GM19438 (cell line): ENCODE results near the gene SWI5.

Source experiments
- ATAC-seq: cut with Tn5 transposase; IDR thresholded peaks from one replicate; pipeline ENCODE4 v1.9.1; 2021; ENCODE audit warnings: low read depth; ENCODE audit not compliant: unreplicated experiment

SWI5 gene

GRCh38 chr9:128250839-128251731 is 25.0 kb upstream of the SWI5 start:
- ATAC-seq = no peak

- no peak for ATAC-seq
Observed at GRCh38 chr9:128251732-128252100, 24.4 kb upstream of the SWI5 start.

DNA sequence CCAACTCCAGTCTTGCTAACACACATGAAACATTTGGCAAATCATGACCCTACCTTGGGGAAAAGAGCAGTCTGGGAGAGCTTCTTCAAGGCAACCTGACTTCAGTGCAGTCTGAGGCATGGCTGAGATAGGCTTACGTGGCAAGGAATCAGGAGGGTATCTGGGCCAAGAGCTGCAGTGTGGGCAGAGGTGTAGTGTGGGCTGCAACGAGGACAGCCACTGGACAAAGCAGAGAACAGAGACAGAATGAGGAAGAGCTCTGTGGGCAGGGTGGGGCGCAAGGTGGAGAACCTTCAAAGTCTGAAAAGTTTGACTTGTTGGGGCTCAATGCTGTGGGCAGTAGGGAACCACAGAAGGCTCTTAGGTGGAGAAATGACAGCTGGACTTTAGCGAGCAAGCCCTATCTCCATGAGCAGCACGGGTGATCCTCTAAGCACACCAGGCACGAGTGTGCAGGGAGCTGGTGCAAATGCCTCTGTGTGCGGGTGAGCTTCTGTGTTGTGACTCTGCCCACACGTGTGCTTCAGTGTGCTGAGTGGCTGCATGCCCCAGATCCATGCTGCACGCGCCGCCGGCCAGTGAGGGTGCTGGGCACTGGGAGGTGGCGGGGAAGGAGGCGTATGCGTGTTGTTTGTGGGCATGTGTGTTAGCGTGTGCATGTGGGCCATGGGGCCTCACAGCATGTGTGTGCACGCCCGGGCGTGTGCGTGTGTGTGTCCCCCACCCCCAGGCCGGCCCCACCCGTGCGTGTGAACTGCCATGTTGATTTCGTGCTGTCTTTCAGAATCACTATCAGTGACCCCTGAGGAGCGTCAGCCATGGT is 23.5 kb upstream of the SWI5 start:
- no peak for ATAC-seq

GRCh38 chr9:128253140-128253990 is 22.7 kb upstream of the SWI5 start:
- ATAC-seq = no peak

DNA sequence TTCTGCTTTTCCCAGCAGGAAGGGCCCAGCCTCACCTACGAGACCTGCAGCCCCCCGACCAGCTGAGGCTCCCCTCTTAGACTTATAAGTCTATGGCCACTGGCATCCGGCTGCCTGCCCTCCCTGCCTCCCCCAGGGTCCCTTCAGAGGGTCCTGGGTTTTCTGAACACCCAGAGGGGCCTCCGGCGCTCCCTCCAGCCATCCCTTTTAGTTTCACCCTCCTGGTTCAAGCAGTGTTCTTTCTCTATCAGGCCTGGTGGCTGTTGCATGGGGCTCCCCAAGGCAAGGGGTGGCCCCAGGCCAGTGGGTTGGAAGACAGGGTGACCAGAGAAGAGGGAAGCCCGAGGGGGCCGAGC is 22.1 kb upstream of the SWI5 start:
- ATAC-seq = no peak

- no peak for ATAC-seq
Observed at GRCh38 chr9:128254362-128254761, 21.7 kb upstream of the SWI5 start.

DNA sequence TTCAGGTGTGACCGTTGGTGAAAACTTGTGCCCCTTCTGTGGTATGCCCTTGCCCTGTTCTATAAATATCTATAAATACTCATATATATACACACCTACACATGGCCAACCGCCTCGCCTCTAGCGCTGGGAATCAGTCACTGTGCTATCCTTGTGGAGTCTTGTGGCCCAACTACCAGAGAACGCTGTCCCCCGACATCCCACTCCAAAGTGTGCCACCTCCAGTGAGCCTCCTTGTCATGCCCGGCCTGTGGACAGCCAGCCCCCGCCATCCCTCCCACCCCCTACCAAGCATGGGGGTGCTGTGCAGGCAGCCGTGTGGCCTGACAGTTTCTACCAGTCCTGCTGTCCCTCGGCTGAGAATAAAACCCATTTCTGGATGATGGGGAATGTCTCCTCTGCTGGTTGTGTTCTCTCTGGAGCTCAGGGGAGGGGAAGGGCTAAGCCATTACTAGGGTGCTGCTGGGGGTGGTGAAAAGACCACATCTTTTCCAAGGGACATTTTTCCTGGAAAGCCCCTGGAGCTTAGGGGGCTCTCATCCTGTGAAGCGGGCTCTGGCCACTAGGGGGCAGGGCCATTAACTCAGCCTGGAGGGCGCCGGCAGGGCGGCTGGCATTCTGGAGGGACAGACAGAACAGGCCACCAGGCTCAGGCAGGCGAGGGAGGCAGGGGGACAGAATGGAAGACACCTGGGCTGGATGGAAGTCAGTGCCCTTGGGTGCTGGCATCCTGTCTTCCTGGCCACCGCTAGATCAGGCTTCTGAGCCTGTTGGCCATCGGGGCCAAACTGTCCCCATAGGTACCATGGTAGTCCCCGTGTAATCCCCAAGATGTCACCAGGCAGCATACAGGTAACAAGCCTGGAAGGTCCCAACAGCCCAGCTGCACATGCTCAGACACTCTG is 21.0 kb upstream of the SWI5 start:
- no peak for ATAC-seq

- no peak for ATAC-seq
Observed at GRCh38 chr9:128257086-128257825, 18.8 kb upstream of the SWI5 start.

DNA sequence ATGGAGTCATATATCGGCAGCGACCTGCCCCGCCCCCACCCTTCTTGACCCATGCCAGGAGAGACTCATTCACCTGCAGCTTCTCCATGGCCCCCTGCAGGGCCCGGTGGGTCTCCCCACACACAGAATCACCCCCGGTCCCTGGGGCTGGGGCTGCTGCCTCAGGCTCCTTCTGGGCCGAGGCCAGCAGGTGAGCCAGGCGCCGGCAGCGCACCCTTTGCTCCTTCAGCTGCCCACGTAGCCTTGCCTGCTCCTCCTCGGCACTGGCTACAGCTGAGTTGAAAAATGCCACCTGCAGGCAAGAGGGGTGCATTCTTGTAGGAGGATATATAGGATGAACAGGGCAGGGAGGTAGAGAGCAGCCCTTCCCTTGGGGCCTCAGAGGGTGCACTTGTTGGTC is 18.2 kb upstream of the SWI5 start:
- ATAC-seq = no peak

GRCh38 chr9:128258326-128258725 is 17.8 kb upstream of the SWI5 start:
- no peak for ATAC-seq

- no peak for ATAC-seq
Observed at GRCh38 chr9:128259156-128259555, 16.9 kb upstream of the SWI5 start.

- no peak for ATAC-seq
Observed at GRCh38 chr9:128260340-128260739, 15.7 kb upstream of the SWI5 start.

GRCh38 chr9:128262687-128263086 is 13.4 kb upstream of the SWI5 start:
- no peak for ATAC-seq

DNA sequence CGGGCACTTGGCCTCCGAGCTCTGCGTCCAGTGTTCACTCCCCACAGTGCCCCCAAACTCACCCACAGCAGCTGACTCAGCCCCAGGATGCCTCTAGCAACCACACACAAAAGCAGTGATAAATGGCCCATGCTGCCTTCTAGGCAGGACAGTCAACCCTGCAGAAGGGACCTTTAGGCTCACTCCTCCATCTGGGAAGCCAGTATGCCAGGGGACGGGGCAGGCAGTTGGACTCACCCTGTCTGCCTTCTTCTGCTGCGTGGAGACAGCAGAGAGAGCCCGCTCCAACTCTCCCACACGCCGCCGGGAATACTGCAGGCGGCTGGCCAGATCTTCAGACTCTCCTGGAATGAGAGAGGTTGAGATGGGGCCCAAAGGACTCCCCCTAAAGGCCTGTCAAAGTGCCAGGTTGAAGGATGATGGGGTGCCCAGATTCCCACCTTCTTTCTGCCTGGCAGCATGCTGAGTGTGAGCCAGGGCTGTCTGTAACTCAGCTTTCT is 10.7 kb upstream of the SWI5 start:
- ATAC-seq = no peak

GRCh38 chr9:128266868-128267590 is 9.0 kb upstream of the SWI5 start:
- ATAC-seq = no peak

DNA sequence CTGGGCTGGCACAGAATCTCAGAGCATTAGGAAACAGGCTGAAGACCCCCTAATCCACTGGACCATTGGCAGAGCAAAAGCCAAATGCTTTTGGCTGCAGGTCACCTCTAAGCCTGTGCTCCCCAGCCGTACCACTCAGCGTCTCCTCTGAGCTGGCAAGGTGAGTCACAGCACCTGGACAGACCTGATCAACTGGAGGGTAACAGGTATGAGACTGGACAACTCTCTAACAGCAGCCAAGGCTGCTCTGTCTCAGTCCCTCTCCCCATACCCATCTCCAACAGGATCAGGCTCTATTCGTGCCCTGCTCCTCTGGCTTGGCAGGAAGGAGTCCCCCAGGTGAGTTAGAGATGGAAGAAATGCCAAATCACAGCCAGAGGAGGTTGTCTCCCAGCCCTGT is 5.0 kb upstream of the SWI5 start:
- no peak for ATAC-seq

- ATAC-seq = no peak
Observed at GRCh38 chr9:128271512-128271911, 4.6 kb upstream of the SWI5 start.

- no peak for ATAC-seq
Observed at GRCh38 chr9:128274245-128274644, 1.8 kb upstream of the SWI5 start.
